Neural cell (in vitro differentiated cells): Measurements from ENCODE around the gene RYR3. TPM values are rescaled to one million over a fixed set of nuclear protein-coding genes. Genes with fewer than 3 reads are reported as not detected.

ENCODE experiments used
- H2AFZ ChIP-seq: fragments of 200-600, 300-800 bp; sonication (generic), shearing (Covaris generic); 2 replicates; pipeline ENCODE4 v1.6.0; 2014; ENCODE audit warnings: low read depth, mild to moderate bottlenecking, antibody characterized with exemption, low read length, moderate library complexity
- H3F3A ChIP-seq: fragments of 200-600 bp; shearing (Covaris generic); 2 replicates; pipeline ENCODE4 v1.6.1; 2016; ENCODE audit warnings: mild to moderate bottlenecking, moderate library complexity, mixed read lengths, antibody characterized with exemption, low read length; ENCODE audit not compliant: insufficient read depth, poor library complexity, severe bottlenecking
- H3K27ac ChIP-seq: fragments of 200-600, 300-800 bp; sonication (generic), shearing (Covaris generic); 2 replicates; pipeline ENCODE4 v1.5.1; 2014; ENCODE audit warnings: mild to moderate bottlenecking, low read length, moderate library complexity
- H3K27me3 ChIP-seq: fragments of 300-800, 200-600 bp; sonication (generic), shearing (Covaris generic); 2 replicates; pipeline ENCODE4 v1.6.0; 2014; ENCODE audit warnings: mild to moderate bottlenecking, low read depth, low read length, moderate library complexity; ENCODE audit not compliant: insufficient read depth
- H3K36me3 ChIP-seq: fragments of 300-800, 200-600 bp; sonication (generic), shearing (Covaris generic); 2 replicates; pipeline ENCODE4 v1.5.1; 2014; ENCODE audit warnings: mild to moderate bottlenecking, antibody characterized with exemption, low read length, moderate library complexity; ENCODE audit not compliant: insufficient read depth
- H3K4me2 ChIP-seq: fragments of 300-800, 200-600 bp; sonication (generic), shearing (Covaris generic); 2 replicates; pipeline ENCODE4 v1.6.0; 2014; ENCODE audit warnings: mild to moderate bottlenecking, low read length
- H3K4me3 ChIP-seq: fragments of 300-800, 200-600 bp; sonication (generic), shearing (Covaris generic); 2 replicates; pipeline ENCODE4 v1.5.1; 2014; ENCODE audit warnings: mild to moderate bottlenecking, low read length, moderate library complexity
- H3K79me2 ChIP-seq: fragments of 200-600 bp; shearing (Covaris generic); replicated peaks from 2 replicates; pipeline ENCODE4 v1.6.0; 2014; ENCODE audit warnings: mild to moderate bottlenecking, low read length, moderate library complexity; ENCODE audit not compliant: insufficient read depth
- H3K9ac ChIP-seq: fragments of 300-800, 200-600 bp; sonication (generic), shearing (Covaris generic); 2 replicates; pipeline ENCODE4 v1.6.1; 2016; ENCODE audit warnings: mild to moderate bottlenecking, low read length, mixed read lengths
- H3K9me2 ChIP-seq: fragments of 200-600 bp; shearing (Covaris generic); 2 replicates; pipeline ENCODE4 v1.6.1; 2016; ENCODE audit warnings: mild to moderate bottlenecking, low read length, mixed read lengths; ENCODE audit not compliant: insufficient read depth
- H3K9me3 ChIP-seq: fragments of 200-600, 300-800 bp; sonication (generic), shearing (Covaris generic); 2 replicates; pipeline ENCODE4 v1.6.1; 2016; ENCODE audit warnings: mild to moderate bottlenecking, mixed run types, low read length, moderate library complexity, mixed read lengths
- H4K20me1 ChIP-seq: fragments of 200-600 bp; shearing (Covaris generic); 2 replicates; pipeline ENCODE4 v1.6.1; 2016; ENCODE audit warnings: mild to moderate bottlenecking, mixed run types; ENCODE audit not compliant: insufficient read depth
- CTCF ChIP-seq: fragments of 450-650 bp; IDR thresholded peaks from 2 replicates; pipeline ENCODE4 v1.5.1; 2014; ENCODE audit warnings: antibody characterized with exemption, mild to moderate bottlenecking, moderate library complexity; ENCODE audit not compliant: poor library complexity, severe bottlenecking
- EP300 ChIP-seq: fragments of 450-650 bp; conservative IDR thresholded peaks from 2 replicates; pipeline ENCODE4 v1.6.1; 2014; ENCODE audit warnings: antibody characterized with exemption, mild to moderate bottlenecking, moderate library complexity; ENCODE audit not compliant: poor library complexity, severe bottlenecking
- EZH2 ChIP-seq: fragments of 200-600, 300-800 bp; shearing (Covaris generic), sonication (generic); IDR thresholded peaks from 2 replicates; pipeline ENCODE4 v1.6.1; 2014; ENCODE audit warnings: antibody characterized with exemption, low read length, borderline replicate concordance, mild to moderate bottlenecking; ENCODE audit not compliant: insufficient read depth, poor library complexity, severe bottlenecking
- MXI1 ChIP-seq: fragments of 450-650 bp; conservative IDR thresholded peaks from 2 replicates; pipeline ENCODE4 v1.6.1; 2014; ENCODE audit warnings: antibody characterized with exemption, mild to moderate bottlenecking; ENCODE audit not compliant: poor library complexity, severe bottlenecking
- POLR2AphosphoS5 ChIP-seq: IDR thresholded peaks from 2 replicates; pipeline ENCODE4 v1.6.1; 2012
- RAD21 ChIP-seq: fragments of 450-650 bp; conservative IDR thresholded peaks from 2 replicates; pipeline ENCODE4 v1.6.1; 2014; ENCODE audit warnings: antibody characterized with exemption, mild to moderate bottlenecking, moderate library complexity
- REST ChIP-seq: IDR thresholded peaks from 2 replicates; pipeline ENCODE4 v1.6.1; 2012; ENCODE audit warnings: borderline replicate concordance
- SMC3 ChIP-seq: fragments of 450-650 bp; conservative IDR thresholded peaks from 2 replicates; pipeline ENCODE4 v1.6.1; 2014; ENCODE audit warnings: antibody characterized with exemption, mild to moderate bottlenecking, moderate library complexity; ENCODE audit not compliant: poor library complexity
- TAF1 ChIP-seq: IDR thresholded peaks from 2 replicates; pipeline ENCODE4 v1.6.1; 2012; ENCODE audit warnings: low read depth
- polyA plus RNA-seq: library from polyadenylated mRNA; depleted of rRNA; stranded (reverse); fragments of >200 nt; gene quantifications from 2 replicates; pipeline ENCODE4 v1.2.3, GENCODE V29; 2014

The RYR3 gene
- polyA plus RNA-seq, 1 donor from 2014 or later = 12.6 TPM

GRCh38 chr15:33393546-33393945 is 82.8 kb downstream of the RYR3 start:
- no peaks in the 10 kb centered on the region for H3F3A ChIP-seq
- no peak overlapping the region for H3K4me2 ChIP-seq
- no peaks in the 10 kb centered on the region for H4K20me1 ChIP-seq
- no peaks in the 10 kb centered on the region for H3K9me3 ChIP-seq
- no peaks in the 10 kb centered on the region for H3K79me2 ChIP-seq
- no peak overlapping the region for H3K9ac ChIP-seq
- no peaks in the 10 kb centered on the region for H3K9me2 ChIP-seq
- H3K36me3 ChIP-seq = no peaks in the 10 kb centered on the region
- H3K27me3 ChIP-seq = no peaks in the 10 kb centered on the region
- H2AFZ ChIP-seq = no peak overlapping the region
- H3K4me3 ChIP-seq = no peak overlapping the region
- TF ChIP-seq CTCF (no peak), MXI1 (no peak), EZH2 (no peak), POLR2AphosphoS5 (no peak), EP300 (no peak), REST (no peak), RAD21 (no peak), TAF1 (no peak), SMC3 (no peak)
- H3K27ac ChIP-seq = no peak overlapping the region

- H3K9me3 ChIP-seq = no peaks in the 10 kb centered on the region
- no peaks in the 10 kb centered on the region for H3K9me2 ChIP-seq
- H3K27me3 ChIP-seq = no peaks in the 10 kb centered on the region
- H3K27ac ChIP-seq = no peak overlapping the region
- no peak for TF ChIP-seq EP300
- TF ChIP-seq REST = no peak
- H4K20me1 ChIP-seq = no peaks in the 10 kb centered on the region
- no peak overlapping the region for H3K4me3 ChIP-seq
- H3K4me2 ChIP-seq = no peak overlapping the region
- no peaks in the 10 kb centered on the region for H3K36me3 ChIP-seq
- no peaks in the 10 kb centered on the region for H3K79me2 ChIP-seq
- H3F3A ChIP-seq = no peaks in the 10 kb centered on the region
- H2AFZ ChIP-seq = no peak overlapping the region
- H3K9ac ChIP-seq = no peak overlapping the region
These were observed 84.6 kb downstream of the RYR3 start for GRCh38 chr15:33395321-33395720.
